Stimulated activated CD8-positive, alpha-beta memory T cell treated with anti-CD3 and anti-CD28 coated beads, Interleukin-15, amount 100 ng/mL, for 4 hours (primary cell): ENCODE results near the gene NFKBIE.

Source experiments
- DNase-seq, 2 donors: peaks; one replicate each; pipeline ENCODE4 v3.0.0-alpha.2; 2020; ENCODE audit warnings: low read depth in 2 of 2

Gene NFKBIE

DNA sequence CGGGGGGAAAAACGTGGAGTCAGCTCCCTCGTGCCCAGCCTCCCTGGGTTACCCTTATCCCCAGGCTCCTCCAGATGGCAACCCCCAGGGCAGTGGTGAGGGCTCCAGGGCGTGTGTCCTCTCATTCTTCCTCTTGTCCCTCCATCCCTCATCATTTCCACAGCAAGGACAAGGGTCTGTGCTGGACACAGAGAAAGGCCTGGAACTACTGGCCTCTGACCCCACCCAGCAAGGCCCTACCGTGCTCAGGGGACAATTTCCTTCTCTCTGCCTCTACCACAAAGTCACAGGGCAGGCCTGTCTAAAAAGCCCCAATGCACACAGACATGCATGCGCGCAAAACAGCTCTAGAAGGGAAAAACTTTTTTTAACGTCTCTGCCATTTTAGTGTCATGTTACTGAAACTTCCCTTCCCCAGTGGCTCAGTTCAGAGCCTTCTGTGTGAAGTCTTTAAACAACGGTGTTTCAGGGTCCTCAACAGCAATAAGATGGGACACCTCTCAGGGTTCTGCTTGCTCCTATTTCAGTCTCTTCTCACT lies 7.0 kb downstream of the NFKBIE start:
- DNase-seq, result no peak

DNA sequence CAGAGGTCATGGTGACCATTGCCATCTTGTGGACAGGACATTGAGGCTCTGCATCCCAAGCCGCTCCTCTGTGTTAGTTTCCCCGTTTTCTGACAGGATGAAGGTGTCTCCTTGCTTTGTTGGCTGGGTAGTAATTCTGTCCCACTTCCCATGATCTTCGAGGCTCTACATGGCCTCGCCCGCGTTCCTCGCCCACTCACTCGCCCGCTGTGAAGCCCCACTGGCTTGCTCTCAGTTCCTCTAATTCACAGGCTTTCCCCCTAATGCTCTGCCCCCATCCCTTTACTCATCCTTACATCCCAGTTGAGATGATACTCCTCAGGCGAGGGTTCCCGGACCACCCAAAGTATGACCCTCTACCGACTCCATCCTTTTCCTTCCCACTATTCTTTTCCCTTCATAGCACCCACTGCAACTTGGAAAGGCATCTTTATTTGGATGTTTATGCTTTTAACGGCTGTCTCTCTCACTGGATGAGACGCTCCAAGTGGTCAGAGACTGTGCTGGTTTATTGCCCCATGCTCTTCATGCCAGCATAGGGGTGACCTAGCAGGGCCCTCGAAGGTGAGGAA lies 7.5 kb downstream of the NFKBIE start:
- DNase-seq, result no peak

DNA sequence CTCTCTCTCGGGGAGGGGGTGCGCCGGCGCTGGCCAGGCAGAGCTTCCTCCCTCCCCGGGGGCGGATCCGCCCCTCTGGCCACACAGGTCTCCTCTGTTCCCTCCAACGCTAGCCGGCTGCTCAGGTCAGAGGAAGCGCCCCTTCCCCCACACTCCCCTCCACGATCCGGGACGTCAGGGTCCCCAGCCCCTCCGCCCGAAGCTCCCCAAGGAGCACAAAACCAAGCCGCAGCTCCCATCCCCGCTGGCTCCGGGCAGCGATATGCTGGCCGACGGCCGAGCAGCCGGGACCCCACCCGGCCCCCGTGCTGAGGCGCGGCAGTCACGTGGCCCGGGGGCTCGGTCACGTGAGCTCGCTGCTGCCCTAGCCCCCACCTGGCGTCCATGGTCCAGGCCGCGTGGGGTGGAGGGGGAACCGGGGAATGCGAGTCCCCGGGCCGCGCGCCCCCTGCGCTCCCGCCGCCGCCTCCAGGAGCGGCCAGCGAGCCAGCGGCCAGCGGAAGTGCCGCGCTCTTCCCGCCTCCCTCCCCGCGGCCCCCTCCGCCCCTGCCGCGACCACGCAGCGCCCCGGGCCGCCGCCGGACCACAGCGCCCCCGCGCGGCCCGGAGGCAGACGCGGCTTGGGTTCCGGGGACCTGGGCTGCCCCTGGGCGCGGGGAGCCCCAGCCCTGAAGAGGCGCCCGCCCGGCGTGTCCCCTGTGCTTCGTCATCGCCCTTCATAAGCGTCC lies 8.2 kb downstream of the NFKBIE start, which contains the start of gene SLC35B2:
Gene SLC35B2 (minus strand): TSS at position 504 of the 728 bp plus-strand sequence. CDS start 118 bp downstream, at position 386.
- peak; percentile 17 to 45 for DNase-seq

DNA sequence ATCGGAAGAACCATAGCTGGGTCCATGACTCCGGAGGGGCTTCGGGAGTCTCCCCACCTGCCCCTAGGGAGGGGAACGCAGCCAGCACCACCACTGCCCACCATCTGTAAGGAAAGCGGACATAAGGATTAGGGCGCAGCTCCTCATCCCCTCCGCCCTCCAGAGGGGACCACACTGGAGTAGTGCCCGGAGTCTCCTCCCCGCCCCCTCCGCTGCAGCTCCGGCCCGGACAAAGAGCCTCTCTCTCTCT lies 8.7 kb downstream of the NFKBIE start:
- no peak for DNase-seq

DNA sequence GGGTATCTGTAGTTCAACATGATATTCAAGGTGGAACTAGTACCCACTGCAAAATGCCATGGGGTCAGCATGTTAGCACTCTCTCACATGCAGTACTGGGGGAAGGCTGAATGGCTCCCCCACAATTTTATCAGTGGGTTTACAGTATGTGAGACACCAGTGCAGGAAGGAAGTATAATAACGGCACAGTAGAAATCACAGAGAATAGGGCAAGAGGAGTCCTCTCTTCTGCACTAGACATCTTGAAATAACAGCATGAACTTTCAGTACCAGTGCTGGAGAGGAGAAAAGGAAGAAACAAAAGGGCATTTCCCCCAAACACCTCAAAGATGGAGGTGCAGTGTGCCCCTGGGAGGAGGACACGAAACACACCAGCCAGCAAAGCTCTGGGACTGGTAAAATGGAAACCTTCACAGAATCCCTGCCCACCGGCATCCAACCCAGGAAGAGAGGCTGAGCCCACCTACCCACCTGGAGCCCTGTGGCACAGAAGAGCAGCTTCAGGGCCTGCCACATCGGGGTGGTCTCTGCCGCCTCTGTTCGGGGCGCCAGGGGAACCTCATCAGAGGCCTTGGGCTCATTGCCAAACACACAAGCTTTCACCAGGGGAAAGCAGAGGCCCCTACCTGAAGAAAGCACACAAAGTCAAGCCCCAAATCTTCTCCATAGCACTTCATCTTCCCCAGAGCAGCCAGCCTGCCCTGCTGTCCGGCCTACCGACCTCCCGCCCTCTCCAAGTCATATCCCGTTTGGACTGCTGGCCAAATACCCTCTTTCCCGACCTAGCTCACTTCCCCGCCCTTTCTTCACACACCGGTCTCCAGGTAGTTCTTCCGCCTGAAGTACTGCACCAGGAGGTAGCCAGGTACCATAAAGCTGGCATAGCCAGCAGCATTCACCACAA lies 9.2 kb downstream of the NFKBIE start:
- DNase-seq, result no peak

DNA sequence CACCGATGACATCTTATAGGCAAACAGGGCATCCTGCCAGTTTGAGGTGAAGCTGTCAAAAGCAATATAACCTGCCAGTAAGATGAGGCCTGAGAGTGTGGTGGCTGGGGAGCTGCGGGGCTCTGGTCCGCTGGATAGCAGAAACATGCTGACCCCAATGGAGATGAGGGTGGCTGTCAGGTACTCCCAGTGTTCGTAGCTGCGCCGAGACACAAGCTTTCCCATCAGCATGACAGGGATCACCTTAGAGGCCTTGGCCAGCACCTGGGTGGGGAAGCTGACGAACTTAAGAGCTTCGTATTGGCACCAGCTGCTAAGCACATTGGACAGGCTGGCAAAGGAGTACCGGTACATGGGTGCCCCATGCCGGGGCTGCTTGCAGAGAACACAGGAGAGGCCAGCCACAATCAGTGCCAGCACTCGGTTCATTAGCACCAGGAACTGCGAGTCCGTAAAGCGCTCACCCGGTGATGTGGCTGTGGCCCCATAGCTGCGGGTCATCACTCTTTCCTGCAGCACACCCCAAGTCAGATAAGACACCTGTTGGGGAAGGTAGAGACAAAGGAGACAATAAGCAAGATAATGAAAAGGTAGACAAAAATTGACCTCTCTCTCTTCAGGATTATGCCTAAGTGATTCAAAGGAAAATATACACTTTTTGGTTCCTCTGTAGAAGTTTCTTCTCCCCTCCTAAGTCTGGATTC lies 10.1 kb downstream of the NFKBIE start:
- DNase-seq, result no peak

DNA sequence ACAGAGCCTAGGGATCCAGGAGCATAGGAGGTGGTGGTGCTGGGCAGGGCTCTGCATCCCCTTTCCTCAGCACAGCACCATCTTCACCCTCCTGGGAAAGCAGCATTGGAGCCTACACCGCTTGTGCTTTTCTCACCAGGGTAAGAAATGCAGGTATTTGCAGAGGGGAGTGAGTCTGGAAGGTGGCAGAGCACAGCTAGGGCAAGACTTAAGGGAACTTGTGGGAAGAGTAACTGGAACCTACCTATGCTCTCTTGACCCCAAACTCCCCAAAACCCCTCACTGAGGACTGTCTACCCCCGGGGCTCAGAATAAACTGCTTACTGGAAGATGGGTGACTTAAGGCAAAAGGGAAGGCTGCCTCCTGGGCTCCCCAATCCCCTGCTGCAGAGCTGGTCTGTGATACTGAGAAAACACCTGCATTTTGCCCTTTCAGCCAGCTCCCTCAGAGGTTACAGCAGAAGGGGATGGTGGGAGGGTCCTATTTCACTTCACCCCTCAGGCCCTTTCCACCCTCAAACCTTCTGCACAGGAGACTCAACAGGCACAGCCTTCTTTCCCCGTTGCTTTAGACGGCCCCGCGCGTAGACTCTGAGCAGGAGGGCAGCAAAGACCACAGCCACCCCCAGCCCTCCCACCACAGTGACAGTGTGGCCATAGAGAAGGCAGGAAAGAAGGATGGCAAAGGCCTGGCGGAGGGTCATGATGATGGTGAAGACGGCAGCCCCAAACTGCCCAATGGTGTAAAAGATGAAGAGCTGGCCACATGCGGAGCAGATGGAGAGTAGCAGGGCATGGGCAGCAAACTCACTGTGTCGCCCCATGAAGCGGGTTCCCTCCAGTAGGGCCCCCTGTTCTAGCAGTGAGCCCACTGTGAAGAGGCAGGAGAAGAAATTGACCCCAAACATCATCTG lies 10.9 kb downstream of the NFKBIE start:
- no peak for DNase-seq

DNA sequence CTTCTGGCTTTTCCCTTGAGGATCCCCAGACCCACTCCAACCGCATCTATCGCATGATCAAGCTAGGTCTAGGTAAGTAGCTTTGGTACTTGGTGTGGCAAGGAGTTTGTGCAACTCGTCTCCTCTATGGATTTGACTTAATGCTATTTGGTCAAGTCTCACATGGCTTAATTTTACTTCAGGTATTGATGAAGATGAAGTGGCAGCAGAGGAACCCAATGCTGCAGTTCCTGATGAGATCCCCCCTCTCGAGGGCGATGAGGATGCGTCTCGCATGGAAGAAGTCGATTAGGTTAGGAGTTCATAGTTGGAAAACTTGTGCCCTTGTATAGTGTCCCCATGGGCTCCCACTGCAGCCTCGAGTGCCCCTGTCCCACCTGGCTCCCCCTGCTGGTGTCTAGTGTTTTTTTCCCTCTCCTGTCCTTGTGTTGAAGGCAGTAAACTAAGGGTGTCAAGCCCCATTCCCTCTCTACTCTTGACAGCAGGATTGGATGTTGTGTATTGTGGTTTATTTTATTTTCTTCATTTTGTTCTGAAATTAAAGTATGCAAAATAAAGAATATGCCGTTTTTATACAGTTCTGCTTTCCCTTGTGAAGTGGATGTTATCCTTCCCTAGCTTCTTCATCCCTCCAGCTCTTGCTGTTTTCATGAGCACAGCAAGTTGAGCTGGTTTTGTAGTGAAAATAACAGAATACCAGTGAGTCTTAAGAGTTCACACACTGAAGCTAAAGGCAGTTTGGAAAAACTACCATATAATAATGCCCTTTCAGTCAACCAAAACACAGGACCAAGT lies 11.8 kb downstream of the NFKBIE start:
- DNase-seq, result peak in 1 of 2 donors; percentile 19

DNA sequence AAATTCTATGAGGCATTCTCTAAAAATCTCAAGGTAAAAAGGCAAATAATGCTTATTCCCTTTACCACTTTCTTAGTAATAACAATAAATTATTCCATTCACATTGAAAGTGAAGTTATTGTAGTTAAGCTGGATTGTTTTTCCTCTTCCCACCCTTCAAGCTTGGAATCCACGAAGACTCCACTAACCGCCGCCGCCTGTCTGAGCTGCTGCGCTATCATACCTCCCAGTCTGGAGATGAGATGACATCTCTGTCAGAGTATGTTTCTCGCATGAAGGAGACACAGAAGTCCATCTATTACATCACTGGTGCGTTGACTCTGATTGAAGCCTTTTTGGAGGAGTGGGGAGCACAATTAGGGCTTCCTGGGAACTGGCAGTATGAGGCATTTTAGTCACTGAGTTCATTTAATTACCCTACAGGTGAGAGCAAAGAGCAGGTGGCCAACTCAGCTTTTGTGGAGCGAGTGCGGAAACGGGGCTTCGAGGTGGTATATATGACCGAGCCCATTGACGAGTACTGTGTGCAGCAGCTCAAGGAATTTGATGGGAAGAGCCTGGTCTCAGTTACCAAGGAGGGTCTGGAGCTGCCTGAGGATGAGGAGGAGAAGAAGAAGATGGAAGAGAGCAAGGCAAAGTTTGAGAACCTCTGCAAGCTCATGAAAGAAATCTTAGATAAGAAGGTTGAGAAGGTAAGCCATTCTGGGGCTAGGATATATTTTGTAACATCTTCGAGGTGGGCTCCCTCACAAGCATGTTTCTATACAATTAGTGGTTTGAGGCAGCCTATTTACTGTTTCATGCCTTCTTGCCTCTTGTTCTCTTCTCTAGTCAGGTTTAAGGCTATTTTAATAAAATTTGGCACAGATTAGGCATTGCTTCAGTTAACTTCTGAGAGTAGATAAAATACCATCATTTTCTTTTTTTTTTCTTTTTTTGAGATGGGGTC lies 13.5 kb downstream of the NFKBIE start:
- no peak for DNase-seq

DNA sequence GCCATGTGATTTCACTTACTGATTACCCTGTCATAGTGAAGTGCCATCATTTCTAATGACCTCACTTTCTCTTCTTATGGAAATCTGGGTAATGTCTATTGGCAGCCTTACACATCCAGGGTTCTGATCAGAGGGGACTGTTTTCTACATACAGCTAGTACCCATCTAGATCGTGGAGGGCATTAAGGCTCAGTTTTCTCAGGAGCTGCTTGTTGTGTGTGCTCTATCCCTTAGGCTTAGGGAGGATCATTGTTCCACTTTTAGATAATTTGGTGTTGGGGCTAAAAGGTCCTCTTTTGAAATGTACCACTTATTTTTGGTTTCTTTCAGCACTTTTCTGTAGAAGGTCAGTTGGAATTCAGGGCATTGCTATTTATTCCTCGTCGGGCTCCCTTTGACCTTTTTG lies 14.6 kb downstream of the NFKBIE start:
- no peak for DNase-seq

DNA sequence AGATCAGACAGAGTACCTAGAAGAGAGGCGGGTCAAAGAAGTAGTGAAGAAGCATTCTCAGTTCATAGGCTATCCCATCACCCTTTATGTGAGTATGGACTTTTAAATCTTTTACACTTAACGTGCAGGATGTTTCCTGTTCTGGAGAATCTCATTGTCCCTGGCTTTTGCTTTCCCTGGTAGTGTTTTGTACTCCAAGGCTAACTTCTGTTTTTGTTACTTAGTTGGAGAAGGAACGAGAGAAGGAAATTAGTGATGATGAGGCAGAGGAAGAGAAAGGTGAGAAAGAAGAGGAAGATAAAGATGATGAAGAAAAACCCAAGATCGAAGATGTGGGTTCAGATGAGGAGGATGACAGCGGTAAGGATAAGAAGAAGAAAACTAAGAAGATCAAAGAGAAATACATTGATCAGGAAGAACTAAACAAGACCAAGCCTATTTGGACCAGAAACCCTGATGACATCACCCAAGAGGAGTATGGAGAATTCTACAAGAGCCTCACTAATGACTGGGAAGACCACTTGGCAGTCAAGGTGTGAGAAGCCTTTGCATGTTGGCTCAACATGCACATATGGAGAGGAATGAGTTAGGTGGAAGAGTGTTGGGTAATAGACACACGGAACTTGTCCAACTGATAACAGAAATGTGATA lies 15.2 kb downstream of the NFKBIE start:
- no peak for DNase-seq

DNA sequence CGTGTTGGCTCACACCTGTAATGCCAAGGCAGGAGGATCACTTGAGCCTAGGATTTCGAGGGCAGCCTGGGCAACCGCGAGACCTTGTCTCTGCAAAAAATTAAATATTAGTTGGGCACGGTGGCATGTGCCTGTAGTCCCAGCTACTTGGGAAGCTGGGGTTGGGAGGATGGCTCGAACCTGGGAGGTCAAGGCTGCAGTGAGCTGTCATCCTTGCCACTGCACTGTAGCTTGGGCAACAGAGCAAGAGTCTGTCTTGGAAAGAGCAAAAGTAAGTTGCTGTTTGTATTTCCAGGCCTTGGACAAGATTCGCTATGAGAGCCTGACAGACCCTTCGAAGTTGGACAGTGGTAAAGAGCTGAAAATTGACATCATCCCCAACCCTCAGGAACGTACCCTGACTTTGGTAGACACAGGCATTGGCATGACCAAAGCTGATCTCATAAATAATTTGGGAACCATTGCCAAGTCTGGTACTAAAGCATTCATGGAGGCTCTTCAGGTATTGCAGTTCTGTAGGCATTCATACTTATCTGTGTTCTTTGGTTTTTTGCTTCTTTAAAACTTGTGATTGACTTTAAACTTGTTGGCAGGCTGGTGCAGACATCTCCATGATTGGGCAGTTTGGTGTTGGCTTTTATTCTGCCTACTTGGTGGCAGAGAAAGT lies 16.1 kb downstream of the NFKBIE start:
- no peak for DNase-seq

DNA sequence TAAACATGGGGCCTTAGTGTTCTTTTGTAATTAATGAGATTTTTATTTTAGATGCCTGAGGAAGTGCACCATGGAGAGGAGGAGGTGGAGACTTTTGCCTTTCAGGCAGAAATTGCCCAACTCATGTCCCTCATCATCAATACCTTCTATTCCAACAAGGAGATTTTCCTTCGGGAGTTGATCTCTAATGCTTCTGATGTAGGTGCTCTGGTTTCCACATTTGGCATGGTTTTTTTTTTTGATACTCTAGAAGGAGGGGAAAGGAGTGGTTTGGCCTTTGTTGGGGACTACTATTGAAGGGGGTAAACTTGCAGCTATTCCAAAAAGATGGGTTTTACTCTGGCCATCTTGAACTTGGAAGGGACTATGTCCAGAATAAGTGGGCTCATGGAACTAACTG lies 16.8 kb downstream of the NFKBIE start:
- no peak for DNase-seq

DNA sequence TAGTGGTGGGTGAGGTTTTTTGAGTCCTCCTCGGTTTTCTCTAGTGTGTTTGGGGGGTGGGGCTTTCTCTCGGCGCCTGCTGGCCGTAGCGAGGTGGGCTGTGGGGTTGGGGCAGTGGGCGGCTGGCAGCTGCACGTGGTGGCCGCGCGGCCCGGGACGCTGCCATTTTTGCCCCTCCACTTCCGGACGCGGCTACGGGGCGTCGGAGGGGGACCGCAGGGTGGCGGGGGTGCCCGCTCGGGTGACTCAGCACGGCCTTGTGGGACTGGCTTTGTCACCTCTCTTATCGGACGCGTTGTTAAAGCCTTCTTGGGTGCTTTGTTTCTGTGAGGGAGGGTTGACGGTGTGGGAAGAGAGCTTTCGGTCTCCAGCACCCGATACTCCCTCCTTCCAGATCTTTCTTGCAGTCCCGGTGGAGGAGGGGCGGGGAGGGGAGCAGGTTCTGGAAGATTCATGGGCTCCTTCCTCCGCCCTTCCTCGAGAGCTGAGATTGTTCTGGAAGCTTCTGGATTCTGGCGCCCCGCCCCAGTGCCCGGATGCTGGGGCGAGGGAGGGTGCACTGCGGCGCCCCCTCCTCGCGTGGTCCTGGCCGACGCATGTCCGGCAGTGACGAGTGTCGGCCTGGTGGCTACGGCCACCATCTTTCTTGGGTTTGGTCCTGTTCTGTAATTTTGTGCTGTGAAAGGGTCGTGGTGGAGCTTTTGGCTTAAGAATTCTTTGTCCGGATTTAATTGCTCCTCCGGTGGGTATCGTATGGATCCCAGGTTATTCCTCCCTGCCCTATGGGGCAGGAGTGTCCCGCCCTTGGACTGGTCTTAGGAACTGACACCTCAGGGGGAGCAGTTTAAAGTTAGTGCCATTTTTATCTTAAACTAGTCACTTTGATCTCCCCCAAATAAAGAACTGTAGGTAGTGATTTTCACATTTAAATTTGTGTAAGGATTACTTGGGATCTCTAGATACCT lies 17.7 kb downstream of the NFKBIE start:
- peak; percentile 87 to 89 for DNase-seq

DNA sequence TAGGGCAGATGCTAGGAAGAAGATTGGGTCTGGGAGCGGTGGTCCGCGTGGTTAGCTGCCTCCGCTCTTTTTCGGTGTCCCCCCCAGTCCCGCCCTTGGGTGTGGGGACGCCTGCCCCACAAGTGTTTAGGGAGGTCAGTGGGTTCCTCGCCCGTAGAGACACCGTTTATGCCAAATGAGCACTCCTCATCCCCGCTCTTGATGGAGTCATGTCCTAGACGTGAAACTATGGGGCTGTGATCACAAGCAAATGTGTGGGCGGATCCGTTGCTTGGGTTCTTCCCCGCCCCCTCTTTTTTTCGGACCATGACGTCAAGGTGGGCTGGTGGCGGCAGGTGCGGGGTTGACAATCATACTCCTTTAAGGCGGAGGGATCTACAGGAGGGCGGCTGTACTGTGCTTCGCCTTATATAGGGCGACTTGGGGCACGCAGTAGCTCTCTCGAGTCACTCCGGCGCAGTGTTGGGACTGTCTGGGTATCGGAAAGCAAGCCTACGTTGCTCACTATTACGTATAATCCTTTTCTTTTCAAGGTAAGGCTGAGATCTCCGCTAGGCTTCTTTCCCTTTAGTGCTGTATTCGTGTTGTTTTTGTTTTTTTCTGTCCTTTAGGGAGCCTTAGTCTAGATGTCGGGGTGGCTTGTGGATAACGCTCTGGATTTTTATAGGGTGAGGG lies 18.6 kb downstream of the NFKBIE start, which contains the start of gene HSP90AB1:
Gene HSP90AB1 (plus strand): TSS at position 439 of the 675 bp plus-strand sequence. CDS start 1,529 bp downstream, outside the sequence.
- DNase-seq, result peak; percentile 92 to 98
